NCI-H187 (cell line): ENCODE measurements around the gene OBI1.
A peak's percentile ranks its signal among the peaks of the same experiment; 100 is the strongest.

Source experiments
- DNase-seq, 2 experiments: peaks; one replicate each; lab custom pipeline; 2025; lab: John Stamatoyannopoulos, UW

OBI1 gene

DNA sequence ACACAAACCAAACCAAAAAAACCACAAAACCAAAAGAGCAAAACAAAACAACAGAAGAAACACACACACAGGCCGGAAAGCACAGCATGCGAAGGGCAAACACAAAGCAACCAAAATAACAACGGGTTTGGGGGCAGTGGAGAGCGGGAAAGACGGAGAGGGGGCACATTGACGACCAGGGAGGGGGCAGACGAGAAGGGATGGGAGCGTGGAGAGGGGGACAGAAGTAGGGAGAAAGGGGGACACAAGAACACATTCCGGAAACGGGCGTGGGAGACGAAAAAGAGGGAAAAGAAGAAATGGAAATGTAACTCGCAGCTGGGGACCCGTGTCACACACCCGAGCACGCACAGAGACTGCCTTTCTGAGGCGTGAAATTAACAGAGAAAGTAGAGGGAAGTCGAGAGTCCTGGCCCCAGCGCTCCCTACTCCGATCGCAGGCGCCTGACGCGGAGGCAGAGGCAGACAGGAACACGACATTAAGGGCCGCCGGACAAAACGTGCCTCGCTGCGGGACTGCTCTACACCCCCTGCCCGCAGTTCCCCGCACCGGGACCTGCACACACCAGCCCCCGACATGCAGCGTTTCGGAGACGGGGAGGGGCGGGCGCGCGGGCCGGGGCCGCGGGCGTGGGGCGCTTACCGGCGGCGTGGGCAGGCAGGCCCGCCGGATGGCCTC, 56.3 kb downstream of the OBI1 start:
- peak in 1 of 2 experiments; percentile 50 for DNase-seq

DNA sequence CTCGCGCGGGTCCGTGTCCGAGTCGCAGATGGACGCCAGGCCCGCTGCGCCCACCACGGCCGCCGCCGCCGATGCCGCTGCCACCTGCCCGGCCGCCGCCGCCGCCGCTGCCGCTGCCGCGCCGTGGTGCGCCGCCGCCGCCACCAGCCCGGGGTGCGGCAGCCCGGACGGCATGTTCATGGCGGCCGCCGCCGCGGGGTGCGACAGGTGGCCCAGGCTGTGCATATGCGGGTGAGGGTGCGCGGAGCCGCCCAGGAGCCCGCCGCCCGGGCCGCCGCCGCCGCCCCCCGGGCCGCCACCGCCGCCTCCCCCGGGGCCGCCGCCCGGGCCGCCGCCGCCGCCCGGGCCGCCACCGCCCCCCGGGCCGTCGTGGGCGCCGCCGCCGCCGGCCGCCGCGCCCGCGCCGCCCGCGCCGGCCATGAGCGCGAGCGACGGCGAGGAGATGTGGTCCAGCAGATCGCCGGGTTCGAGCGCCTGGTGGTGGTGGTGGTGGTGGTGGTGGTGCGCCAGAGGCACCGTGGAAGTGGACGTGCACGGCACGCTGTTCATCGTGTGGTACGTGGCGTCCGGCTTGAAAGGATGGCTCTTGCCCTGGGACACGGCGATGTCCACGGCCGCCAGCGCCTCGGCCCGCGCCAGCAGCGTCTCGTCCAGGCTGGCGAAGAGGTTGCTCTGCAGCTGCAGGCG, 56.9 kb downstream of the OBI1 start:
- DNase-seq = no peak

DNA sequence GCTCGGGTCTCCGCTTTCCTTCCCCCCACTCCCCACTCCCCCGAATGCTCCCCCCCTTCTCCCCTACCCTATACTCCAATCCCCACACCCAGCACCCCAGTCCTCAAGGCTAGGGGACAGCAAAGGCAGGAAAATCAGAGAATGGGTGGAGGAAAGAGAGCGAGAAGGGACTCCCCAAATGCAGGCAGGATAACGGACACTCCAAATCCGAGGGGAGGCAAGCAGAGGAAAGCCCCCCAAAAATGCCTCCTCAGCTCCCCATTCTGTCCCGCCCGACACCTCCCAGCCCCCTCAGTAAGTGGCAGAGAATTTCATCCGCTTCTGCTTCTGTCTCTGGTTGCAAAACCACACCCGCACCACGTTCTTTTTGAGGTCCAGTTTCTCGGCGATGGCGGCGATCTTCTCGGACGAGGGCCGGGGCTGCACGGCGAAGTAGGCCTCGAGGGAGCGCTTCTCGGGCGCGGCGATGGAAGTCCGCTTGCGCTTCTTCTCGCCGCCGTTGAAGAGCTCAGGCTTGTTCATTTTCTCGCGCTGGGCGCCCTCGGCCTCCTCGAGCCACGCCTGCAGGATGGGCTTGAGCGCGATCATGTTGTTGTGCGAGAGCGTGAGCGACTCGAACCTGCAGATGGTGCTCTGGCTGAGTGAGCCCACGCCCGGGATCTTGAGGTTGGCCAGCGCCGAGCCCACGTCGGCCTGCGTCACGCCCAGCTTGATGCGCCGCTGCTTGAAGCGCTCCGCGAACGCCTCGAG, 57.7 kb downstream of the OBI1 start:
- DNase-seq = peak in 1 of 2 experiments; percentile 25

DNA sequence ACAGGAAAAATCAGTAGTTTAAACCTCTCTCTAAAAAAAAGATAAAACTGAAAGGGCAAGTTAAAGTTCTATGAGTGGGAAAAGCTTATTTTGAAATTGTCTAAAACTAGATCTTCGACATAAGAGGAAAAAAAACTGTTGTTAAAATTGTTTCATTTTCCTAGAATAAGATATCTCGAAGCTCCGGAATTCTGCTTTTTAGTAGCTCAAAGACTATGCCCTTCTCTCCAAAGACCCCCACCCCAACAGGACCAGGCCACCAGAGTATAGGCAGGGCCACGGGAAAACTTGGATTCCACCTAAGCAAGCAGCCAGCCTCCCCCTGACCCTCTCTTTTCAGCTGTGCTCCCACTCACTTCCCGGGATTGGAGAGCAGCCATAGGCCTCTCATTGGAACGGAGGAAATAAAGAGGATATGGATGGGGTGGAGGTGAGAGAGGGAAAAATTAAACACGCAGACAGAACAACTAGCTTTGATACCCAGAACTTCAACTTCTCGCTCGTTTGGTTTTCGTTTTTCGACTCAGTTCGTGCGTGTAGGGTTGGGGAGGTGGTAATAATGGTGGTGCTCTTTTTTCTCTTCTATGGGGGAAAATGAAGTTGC, 58.6 kb downstream of the OBI1 start:
- no peak for DNase-seq

DNA sequence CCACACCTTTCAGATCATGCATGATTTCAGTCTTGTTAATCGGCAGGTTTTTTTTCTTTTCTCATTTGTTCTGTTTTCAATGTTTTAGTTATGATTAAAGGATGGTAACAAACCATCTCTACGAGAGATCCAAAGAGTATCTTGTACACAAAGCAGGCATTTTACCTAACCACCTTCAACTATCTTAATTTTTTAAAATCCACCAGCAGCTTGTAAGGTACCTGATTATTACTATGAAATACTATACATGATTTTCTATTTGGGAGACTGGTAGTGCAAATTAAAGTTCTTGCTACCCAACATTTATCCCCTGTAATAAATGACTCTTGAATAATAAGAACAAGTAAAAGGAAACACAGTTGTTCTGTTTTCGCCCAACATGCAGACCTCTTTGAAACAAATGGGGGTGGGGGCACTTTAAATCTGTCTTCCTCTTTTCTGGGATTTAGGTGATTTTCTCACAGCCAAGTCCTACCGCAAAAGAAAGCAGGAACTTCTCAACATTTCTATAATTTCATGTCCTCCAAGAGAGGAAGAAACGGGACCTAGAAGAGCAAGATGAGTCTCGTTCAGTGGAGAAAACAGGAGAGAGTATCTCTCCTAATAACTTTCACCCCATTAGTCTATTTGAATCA, 59.2 kb downstream of the OBI1 start:
- no peak for DNase-seq

DNA sequence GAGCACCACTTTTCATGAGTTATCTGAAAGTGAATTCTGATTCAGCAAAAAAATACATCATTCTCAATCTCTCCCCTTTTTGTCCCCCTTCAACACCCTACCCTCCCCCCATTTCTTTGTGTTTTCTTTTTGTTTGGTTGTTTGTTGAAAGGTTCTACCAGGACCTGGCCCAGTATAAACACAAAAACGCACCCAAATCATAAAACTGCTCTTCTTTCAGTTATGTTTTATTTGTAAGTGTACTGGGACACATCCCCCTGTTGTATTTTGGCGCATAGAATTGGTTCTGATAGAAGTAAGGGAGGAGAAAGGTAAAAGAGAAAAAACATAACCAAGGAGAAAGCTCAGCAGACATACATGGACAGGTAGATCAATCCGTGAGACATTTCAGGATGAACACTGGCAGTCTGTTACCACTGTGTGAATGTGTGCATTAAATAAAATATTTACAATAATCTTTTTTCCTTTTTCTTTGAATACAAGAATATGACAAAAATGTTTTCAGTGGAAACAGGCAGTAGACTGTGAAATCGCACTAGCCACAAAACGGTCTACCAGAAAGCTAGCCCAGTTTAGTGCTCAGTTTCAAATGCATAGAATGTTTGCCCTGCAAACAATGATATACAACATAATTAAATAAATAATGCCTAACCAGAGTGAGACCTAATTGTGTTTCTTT, 59.9 kb downstream of the OBI1 start:
- DNase-seq = no peak

DNA sequence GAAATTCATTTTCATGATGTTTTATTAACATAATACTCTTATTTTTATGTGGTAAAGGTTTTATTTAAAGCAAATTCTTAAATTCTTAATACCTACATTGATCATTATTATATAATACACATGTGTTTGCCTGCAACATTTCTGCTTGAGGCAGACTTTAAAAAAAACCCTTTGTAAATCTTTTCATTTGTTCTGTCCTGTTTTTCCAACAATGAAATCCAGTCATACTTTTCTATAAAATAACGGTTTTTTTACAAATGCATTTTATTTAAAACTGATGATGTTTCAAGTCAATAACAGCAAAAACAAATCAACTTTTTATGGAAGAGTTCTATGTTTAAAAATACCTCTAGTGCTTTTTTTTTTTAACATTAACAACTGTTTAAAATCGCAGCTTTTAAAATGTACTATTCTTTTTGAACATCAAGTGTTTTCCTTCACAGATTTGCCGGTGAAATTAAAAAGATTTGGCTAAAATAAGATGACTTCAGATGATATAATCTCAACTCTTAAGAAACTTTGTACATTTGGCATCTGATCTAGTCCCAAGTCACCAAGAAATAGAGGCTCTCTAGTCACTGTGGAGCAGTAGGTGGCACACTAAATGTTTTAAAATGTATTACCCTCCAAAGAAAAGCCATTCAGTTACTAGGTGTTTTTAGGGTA, 60.7 kb downstream of the OBI1 start:
- no peak for DNase-seq

DNA sequence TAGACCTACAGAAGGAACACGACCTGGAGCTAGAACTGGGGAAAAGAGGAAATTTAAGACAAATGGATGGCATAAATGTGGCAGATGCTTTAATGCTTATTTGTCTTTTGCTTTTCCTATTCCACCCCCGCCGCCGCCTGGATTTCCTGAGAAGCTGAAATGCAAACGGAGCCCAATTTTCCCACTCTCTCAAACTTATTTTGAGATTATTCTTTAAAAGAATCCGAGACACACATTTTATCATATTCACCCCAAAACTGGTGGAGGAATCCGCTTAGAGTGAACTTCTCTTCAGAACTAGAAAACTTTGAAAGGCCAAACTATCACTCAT, 61.4 kb downstream of the OBI1 start:
- DNase-seq = no peak

DNA sequence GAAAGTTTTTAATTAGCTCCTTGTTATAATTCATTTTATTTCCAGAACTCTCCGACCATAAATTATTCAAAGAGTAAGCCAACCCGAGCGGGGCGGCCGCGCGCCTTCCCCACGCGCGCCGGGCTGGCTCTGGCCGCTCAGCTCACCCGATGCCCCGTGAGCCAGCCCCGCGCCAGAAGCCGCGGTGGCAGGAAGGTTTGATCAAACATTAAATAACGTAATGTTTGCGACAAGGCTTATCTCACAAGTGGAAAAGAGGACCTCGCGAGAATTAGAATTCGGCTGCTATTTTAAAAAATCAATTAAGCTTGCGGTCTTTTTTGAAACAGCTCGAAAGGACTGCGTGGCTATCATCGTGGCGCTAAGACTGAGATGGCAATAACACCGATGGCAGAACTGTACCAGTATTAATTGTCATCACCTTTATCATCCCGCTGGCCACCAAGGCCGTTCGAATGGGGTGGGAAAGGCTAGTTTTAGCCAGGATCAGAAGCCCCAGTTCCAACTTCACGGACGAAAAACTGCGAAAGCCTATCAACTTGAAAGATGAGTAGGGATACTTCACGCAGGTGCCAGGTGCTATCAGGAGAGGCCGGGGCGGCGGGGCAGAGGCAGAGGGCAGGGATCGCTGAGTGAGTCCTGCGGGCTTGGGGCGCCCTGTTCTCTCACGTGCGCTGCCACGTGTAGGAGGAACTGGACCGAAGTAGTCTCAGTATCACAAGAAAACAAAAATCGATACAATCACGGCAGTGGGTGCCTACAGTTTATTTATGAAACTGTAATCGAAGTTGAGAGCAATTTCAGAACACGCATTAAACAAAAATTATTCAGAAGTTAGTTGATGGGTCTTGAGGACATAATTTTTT, 62.0 kb downstream of the OBI1 start:
- no peak for DNase-seq

DNA sequence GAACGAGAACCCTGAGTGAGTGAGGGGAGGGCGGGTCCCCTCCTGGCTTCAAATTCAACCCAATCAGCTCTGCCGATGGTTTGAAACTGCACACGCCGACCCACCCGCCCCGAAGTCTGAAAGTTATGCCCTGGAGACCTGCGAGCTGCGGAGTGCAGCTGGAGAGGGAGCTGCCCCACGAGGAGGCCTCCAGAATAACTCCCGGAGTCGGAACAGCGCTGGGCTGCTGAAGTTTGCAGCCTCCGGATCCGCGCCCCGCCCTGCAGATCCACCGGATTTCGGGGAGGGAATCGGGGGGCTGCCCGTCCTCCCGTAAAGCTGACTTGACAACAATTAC, 62.6 kb downstream of the OBI1 start:
- no peak for DNase-seq

DNA sequence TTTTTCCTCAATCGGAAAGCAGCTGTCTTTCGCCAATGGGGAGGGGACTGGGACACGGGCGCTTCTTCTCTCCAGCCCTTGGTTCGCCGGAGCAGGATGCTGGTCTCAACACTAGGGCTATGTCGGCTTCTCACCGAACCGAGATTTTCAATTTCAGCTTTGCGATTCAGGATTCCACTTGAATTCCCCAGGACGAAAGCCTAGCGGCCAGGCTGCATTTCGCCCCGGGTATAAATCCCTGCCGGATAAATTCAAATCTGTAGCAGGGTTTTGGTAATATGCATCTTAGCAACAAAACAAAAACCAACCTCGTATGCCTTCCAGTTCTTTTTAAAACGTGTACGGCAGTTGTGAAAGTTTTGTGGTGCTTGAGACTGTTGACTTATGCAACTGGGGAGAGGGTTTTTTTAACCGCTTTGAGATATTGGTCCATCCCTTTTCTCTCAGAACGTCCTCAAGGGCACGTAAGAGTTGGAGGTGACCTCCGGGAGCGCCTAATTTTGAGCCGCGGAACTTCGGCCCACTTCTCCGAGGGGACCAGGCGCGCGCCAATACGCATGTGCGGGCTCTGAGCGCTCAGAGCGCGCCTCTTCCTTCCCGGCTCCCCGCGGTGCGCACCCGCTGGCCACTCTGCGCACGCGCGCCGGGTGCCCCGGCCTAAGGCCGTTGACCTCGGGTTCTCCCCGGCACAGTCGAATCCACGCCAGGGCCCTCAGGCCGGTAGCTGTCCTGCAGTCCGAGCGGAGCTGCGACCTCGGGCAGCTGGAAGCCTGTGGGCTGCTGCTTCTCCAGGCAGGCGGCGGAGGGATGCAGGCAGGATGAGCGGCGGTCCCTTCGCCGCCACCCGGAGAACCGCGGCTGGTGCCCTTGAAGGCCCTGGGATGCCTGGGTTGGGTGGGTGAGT, 63.2 kb downstream of the OBI1 start:
- no peak for DNase-seq

DNA sequence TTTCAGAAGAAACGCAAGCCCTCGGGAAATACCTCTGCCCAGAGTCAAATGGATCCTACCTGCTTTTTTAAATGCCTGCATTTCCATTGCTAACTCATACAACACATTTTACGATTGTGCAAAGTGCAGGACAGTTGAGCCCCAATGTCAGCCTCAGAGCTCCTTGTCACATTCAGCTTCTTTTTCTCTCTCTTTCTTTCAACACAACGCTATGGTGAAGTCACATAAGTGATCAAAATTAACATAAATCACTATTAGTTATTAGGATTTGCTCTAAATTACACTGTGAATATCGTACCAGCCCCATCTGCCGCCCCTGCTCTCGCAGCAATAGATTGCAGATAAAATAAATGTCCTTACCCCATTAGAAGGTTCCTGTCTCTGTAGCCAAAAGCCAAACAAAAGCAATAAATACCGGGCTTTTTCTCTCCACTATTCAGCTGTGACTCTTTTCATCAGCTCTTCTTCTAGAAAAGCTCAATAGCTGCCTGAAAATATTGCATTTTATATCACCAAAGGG, 64.4 kb downstream of the OBI1 start:
- no peak for DNase-seq

DNA sequence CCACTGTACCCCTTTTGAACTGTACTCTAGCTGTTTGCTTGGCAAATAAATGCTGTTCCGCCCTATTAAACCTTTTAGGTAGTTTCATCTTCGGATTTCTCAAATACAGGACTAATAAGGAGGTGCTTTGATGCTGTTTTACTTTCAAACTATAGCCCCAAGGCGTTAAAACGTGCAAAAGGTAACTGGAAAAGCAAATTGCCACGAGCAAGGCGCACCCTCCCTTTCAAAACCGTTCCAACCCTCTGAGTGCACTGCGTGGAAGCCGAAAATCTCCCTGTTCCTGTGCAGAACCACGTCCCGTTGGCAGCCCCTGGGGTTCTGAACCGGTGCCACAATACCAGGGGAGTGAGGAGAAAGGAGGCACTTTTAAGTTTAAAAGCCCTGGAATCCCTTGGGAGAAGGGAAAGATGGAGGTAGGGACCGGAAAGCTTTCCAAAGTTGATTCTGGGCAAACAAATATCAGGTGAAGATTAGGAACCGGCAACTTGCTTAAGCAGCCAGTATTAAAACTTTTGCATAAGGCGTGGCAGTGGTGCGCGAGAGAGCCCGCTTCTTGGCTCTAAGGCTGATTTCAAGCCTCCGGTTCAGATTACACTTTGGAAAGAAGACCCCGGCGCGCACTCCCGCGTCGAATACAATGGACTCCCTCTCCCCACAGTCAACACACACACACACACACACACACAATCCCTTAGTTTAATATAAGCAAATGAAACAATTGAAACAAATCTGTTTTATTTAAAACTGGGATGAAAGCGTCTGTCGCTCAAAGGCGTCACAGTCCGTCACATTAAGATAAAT, 65.1 kb downstream of the OBI1 start:
- peak in 1 of 2 experiments; percentile 24 for DNase-seq

DNA sequence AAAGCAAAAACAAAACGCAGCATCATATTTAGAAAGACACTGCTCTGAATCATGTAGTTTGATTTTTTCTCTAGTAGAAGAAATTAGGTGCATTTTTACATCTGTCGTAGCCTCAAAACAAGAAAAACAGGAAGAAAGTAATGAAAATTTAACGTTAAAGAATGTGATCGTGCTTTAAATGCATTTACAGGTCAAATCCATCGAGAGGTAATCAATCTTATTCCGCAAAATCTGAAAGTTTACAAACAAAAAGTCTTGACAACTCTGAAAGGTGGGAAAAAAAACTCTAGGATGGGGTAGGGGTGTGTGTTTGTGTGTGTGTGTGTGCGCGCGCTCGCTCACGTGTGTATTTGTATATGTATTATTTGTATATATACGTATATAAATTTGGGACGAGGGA, 65.8 kb downstream of the OBI1 start:
- no peak for DNase-seq

DNA sequence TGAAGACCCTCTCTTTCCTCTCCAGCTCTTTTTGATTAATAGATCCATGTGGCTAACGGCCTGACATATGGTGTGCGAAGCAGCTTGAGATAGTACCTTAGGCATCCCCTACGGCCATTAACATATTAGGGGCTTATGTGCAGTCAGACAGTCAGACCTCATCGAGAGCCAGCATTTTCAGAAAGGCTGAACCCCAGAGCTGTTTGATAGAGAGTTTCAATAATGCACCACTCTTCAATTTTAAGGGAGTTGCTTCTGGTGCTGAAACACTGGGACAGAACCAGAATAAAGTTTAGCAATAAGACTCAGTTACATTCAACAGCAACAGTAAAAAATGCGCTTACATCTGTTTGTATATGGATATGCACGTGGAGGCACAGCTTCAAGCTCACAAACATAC, 66.4 kb downstream of the OBI1 start:
- DNase-seq = no peak

DNA sequence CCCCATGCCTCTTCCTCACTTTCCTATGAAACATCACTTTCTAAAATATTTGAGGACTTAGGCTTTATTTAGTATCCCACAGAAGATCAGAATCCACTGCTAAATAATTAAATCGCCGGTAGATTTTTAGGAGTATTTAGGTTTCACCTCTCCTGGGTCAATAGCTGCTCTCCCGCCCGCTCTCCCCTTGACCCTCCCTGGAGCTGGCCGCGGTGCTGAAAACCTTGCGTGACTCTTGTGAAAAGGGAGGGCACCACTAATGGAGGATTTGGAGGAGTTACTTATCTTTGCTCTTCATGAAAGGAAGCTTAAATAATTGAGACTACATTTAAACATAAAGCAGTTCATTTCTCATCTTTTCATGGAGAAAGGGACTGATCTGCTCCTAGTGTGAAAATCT, 69.7 kb downstream of the OBI1 start:
- DNase-seq = no peak

DNA sequence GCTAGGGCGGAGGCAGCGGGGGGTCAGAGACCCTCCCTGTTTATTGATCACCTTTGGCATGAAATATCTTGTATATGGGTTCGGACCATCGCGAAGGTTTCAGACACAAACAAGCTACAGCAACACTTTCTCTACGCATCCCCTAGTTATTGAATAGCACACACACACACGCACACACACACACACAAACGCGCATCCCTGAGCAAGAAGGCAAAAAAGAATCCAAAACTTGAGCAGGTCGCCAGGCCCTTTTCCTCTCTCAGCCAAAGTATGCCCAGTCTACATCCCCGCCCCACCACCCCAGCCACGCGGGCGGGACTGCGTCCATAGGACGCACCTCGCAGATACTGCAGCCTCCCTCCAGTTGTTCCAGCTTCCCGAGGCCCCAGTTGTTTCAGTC, 71.6 kb downstream of the OBI1 start:
- DNase-seq = no peak

DNA sequence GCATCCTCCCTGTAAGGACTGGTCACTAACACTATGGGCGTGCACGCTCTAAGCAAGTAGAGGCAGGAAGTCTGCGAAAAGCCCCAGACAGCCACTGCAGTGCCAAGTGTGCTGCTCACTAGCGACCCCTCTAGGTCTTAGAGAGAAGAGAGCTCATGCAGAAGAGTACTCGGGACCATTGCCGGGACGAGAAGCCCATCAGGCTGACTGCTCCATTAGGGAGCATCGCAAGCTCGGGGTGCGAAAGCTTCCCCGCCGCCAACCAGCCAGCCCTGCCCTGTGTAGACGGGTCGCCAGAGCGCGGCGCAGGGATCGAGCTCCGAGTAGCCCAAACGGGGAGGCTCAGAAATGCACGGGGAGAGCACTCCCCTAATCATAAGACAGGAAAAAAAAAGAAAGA, 72.2 kb downstream of the OBI1 start:
- no peak for DNase-seq
